HG03097 (cell line): ENCODE results near the gene AMFR.

ENCODE experiments used
- ATAC-seq: cut with Tn5 transposase; IDR thresholded peaks from one replicate; pipeline ENCODE4 v1.9.1; 2021; ENCODE audit not compliant: unreplicated experiment, low FRiP score

Gene AMFR

GRCh38 chr16:56317998-56318826 is 107.1 kb downstream of the AMFR start:
- peak; percentile 87 for ATAC-seq

GRCh38 chr16:56316545-56316944 is 108.8 kb downstream of the AMFR start:
- ATAC-seq: no peak

- no peak for ATAC-seq
These were observed 109.4 kb downstream of the AMFR start for GRCh38 chr16:56315955-56316354.

- ATAC-seq: no peak
These were observed 111.0 kb downstream of the AMFR start for GRCh38 chr16:56314244-56314850.

- ATAC-seq: no peak
These were observed 112.8 kb downstream of the AMFR start for GRCh38 chr16:56312556-56312955.

- no peak for ATAC-seq
These were observed 113.4 kb downstream of the AMFR start for GRCh38 chr16:56312028-56312300.
